Testis (tissue), 5 donors: ENCODE data around the gene C19orf85. TPM values are rescaled to one million over a fixed set of nuclear protein-coding genes. Genes with fewer than 3 reads are reported as not detected.
A peak's percentile ranks its signal among the peaks of the same experiment; 100 is the strongest.

Experiments
- DNase-seq: peaks from one replicate; pipeline ENCODE4 v3.0.0-alpha.2; 2019
- H3K27ac ChIP-seq, 2 donors: fragments of 200-600 bp; sonication (generic); one replicate each; pipeline ENCODE4 v1.5.1; 2019
- H3K27me3 ChIP-seq: fragments of 200-600 bp; sonication (generic); one replicate; pipeline ENCODE4 v1.5.1; 2019
- H3K36me3 ChIP-seq: fragments of 200-600 bp; sonication (generic); one replicate; pipeline ENCODE4 v1.5.1; 2017; ENCODE audit warnings: low read depth; ENCODE audit errors: missing control alignments
- H3K4me1 ChIP-seq: fragments of 200-600 bp; sonication (generic); one replicate; pipeline ENCODE4 v1.5.1; 2019
- H3K4me3 ChIP-seq, 2 donors: fragments of 200-600 bp; sonication (generic); one replicate each; pipeline ENCODE4 v1.5.1; 2017 to 2019
- H3K9me3 ChIP-seq: fragments of 200-600 bp; sonication (generic); one replicate; pipeline ENCODE4 v1.5.1; 2017
- CTCF ChIP-seq, 3 experiments: fragments of 450-650 bp in 2 of 3; fragments of 200-600 bp in 1 of 3; sonication (generic) in 1 of 3; IDR thresholded peaks; one replicate each; pipeline ENCODE4 v1.5.1; 2016 to 2019; ENCODE audit warnings: antibody characterized with exemption in 3 of 3, mild to moderate bottlenecking in 2 of 3, moderate library complexity in 1 of 3
- POLR2A ChIP-seq: fragments of 450-650 bp; IDR thresholded peaks from one replicate; pipeline ENCODE4 v1.6.1; 2017; ENCODE audit warnings: antibody characterized with exemption, mild to moderate bottlenecking, moderate library complexity
- WGBS, 2 donors: methylation state at CpG; one replicate each; pipeline ENCODE4 v1.1.5; 2018; 5-methylcytosine and 5-hydroxymethylcytosine counted together
- intact Hi-C: fragments of 100-400 bp; cut with DNase I; formaldehyde crosslinking; loops from one replicate; pipeline ENCODE4 v1.15.1; 2023; ENCODE audit warnings: low total_unique reads
- long read RNA-seq, 2 donors: transcript quantifications; one replicate each; lab custom pipeline, GENCODE V29; 2026
- polyA plus RNA-seq: library from polyadenylated mRNA; stranded (reverse); fragments of 350-450 nt; fragmentation: Illumina TruSeq; extraction: RNeasy Lipid Tissue Mini Kit (QIAGEN cat#74804); gene quantifications from one replicate; pipeline ENCODE4 v1.2.3, GENCODE V29; 2014; ENCODE audit warnings: low read depth, low replicate concordance; ENCODE audit not compliant: insufficient read depth
- total RNA-seq, 2 donors: library from RNA; depleted of rRNA; stranded (reverse); fragments of >200 nt; gene quantifications; one replicate each; pipeline ENCODE4 v1.2.3, GENCODE V29; 2016

C19orf85 gene
- total RNA-seq (not detected), polyA plus RNA-seq (not detected)
- long read RNA-seq, donor 1: 0 reads
- long read RNA-seq, donor 2, partial matches to known transcripts: 0 of 2 reads
- long read RNA-seq, donor 2, other reads (novel, unspliced or antisense): 0 of 2 reads

GRCh38 chr19:55464662-55465054 lies at the start of gene C19orf85:
TSS of gene C19orf85 (minus strand) at chr19:55464751. CDS start at chr19:55464554, 197 bp downstream.
- Histone ChIP-seq H3K36me3 (no peaks in the 10 kb centered on the region), H3K27ac (no peak within 1 kb of the TSS), H3K9me3 (no peaks in the 10 kb centered on the region), H3K27me3 (no peaks in the 10 kb centered on the region), H3K4me3 (no peak within 1 kb of the TSS), H3K4me1 (peaks cover 25% of the 10 kb centered on the region)
- TF ChIP-seq POLR2A: no peak
- TF ChIP-seq CTCF (IDR thresholded peaks at IDR 0.05): no peak
- intact Hi-C loops: no loop called here
- WGBS, 2 donors: 72 to 80% methylated on average over 14 of the region's 14 CpGs
- DNase-seq: no peak

- H3K36me3 ChIP-seq: no peaks in the 10 kb centered on the region
- no peak for DNase-seq
- no peaks in the 10 kb centered on the region for H3K4me1 ChIP-seq
- H3K4me3 ChIP-seq: no peak overlapping the region
- intact Hi-C loops: no loop called here
- no peak overlapping the region for H3K27ac ChIP-seq
- no peaks in the 10 kb centered on the region for H3K9me3 ChIP-seq
- 72 to 81% methylated on average over 10 of the region's 10 CpGs for WGBS, 2 donors
- H3K27me3 ChIP-seq: no peaks in the 10 kb centered on the region
- TF ChIP-seq CTCF (IDR thresholded peaks at IDR 0.05) (no peak), POLR2A (no peak)
Observed at GRCh38 chr19:55508120-55508519, 43.6 kb upstream of the C19orf85 start.

- no peak for TF ChIP-seq CTCF (IDR thresholded peaks at IDR 0.05)
- no peak for TF ChIP-seq POLR2A
- DNase-seq: no peak
- Histone ChIP-seq H3K4me1 (no peaks in the 10 kb centered on the region), H3K36me3 (no peaks in the 10 kb centered on the region), H3K9me3 (no peaks in the 10 kb centered on the region), H3K4me3 (no peak overlapping the region), H3K27me3 (no peaks in the 10 kb centered on the region), H3K27ac (no peak overlapping the region)
- 68 to 75% methylated on average over 11 of the region's 11 CpGs for WGBS, 2 donors
- intact Hi-C loops: no loop called here
Observed at GRCh38 chr19:55504981-55505380, 40.4 kb upstream of the C19orf85 start.

- intact Hi-C loops: no loop called here
- TF ChIP-seq POLR2A (no peak), CTCF (IDR thresholded peaks at IDR 0.05) (no peak)
- no peaks in the 10 kb centered on the region for H3K4me1 ChIP-seq
- no peak for DNase-seq
- H3K36me3 ChIP-seq: no peaks in the 10 kb centered on the region
- H3K9me3 ChIP-seq: no peaks in the 10 kb centered on the region
- no peak overlapping the region for H3K27ac ChIP-seq
- H3K4me3 ChIP-seq: peak overlapping the region; percentile 42 to 47
- H3K27me3 ChIP-seq: no peaks in the 10 kb centered on the region
- 35 to 41% methylated on average over 13 of the region's 13 CpGs for WGBS, 2 donors
Observed at GRCh38 chr19:55504252-55504603, 39.7 kb upstream of the C19orf85 start.
